Lower lobe of right lung (tissue), 2 donors: ENCODE results near the gene PRKAA1. TPM values are rescaled to one million over a fixed set of nuclear protein-coding genes. Genes with fewer than 3 reads are reported as not detected.
A peak's percentile ranks its signal among the peaks of the same experiment; 100 is the strongest.
"Not testable (repeated sequence)": the region's sequence is repeated elsewhere in the genome, so short reads cannot be mapped to it uniquely, and the experiment has no call there.

Experiments
- ATAC-seq, 2 donors: fragments of 200-7000 bp; cut with Tn5 transposase; one replicate each; pipeline ENCODE4 v1.9.1; 2020 to 2022; ENCODE audit warnings: mild to moderate bottlenecking in 2 of 2, moderate library complexity in 2 of 2
- DNase-seq: peaks from one replicate; pipeline ENCODE4 v3.0.0-alpha.2; 2020
- H3K27ac ChIP-seq: fragments of 200-600 bp; one replicate; pipeline ENCODE4 v1.8.0; 2022
- H3K27me3 ChIP-seq: fragments of 200-600 bp; one replicate; pipeline ENCODE4 v1.8.0; 2022; ENCODE audit warnings: low read depth
- H3K36me3 ChIP-seq: fragments of 200-600 bp; one replicate; pipeline ENCODE4 v1.8.0; 2022; ENCODE audit warnings: mild to moderate bottlenecking
- H3K4me1 ChIP-seq: fragments of 200-600 bp; one replicate; pipeline ENCODE4 v1.8.0; 2022
- H3K4me3 ChIP-seq: fragments of 200-600 bp; one replicate; pipeline ENCODE4 v1.8.0; 2022; ENCODE audit warnings: mild to moderate bottlenecking
- H3K9me3 ChIP-seq: fragments of 200-600 bp; one replicate; pipeline ENCODE4 v1.8.0; 2022
- intact Hi-C: fragments of 100-400 bp; cut with DNase I; formaldehyde crosslinking; loops from one replicate; pipeline ENCODE4 v1.11.0; 2022
- total RNA-seq: library from RNA; stranded (reverse); fragmentation: NEBNext Ultra II Directional; extraction: Animal tissue kit (Norgen Biotek cat#: 25700); gene quantifications from one replicate; pipeline ENCODE4 v1.2.1, GENCODE V29; 2021
- TF ChIP-seq, protein P1 (sequence below): fragments of 200-600 bp; IDR thresholded peaks from one replicate; pipeline ENCODE4 v1.8.0; 2022; ENCODE audit warnings: antibody characterized with exemption, mild to moderate bottlenecking
- donor health status: DM: no; HTN: yes; CAD: no; lungs with severe emphysema.

The PRKAA1 gene
- total RNA-seq, 1 donor from 2014 or later = 89.1 TPM

DNA sequence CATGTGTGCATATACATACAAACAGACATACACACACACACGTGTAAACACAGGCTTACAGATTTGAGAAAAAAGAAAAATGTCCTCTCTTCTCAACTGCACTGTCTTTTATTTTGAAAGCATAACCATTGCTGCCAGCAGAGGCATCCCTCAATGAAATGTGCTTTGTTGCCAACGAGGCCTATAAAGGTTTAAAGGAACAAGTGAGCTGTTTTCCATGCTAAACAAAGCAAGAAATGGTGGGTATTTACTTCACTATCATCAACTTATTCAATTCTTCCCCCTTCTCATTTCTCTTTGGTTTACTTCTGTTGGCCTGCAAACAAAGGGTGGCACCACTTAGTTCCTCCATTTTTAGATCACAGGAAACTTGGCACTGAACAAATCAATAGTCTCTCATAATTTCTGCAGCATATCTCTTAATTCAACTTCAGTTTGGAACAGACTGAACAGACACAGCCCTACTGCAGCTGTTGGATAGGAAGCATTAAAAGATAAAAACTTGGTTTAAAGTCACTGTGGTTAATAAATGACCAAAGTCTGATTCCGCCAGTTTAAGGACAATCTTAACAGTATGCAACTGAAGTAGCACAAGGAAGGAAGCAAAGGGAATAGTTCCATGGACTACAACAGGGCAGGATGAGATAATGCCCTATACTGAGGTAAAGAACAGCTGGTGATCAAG, 64.2 kb downstream of the PRKAA1 start:
- TF ChIP-seq, protein P1, sequence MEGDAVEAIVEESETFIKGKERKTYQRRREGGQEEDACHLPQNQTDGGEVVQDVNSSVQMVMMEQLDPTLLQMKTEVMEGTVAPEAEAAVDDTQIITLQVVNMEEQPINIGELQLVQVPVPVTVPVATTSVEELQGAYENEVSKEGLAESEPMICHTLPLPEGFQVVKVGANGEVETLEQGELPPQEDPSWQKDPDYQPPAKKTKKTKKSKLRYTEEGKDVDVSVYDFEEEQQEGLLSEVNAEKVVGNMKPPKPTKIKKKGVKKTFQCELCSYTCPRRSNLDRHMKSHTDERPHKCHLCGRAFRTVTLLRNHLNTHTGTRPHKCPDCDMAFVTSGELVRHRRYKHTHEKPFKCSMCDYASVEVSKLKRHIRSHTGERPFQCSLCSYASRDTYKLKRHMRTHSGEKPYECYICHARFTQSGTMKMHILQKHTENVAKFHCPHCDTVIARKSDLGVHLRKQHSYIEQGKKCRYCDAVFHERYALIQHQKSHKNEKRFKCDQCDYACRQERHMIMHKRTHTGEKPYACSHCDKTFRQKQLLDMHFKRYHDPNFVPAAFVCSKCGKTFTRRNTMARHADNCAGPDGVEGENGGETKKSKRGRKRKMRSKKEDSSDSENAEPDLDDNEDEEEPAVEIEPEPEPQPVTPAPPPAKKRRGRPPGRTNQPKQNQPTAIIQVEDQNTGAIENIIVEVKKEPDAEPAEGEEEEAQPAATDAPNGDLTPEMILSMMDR = no peak
- peak in 1 of 2 donors; percentile 32 for ATAC-seq
- H3K27ac ChIP-seq = no peak overlapping the region
- DNase-seq = no peak
- peaks cover 35% of the 10 kb centered on the region for H3K4me1 ChIP-seq
- intact Hi-C loops = no loop called here
- H3K36me3 ChIP-seq = no peaks in the 10 kb centered on the region
- no peaks in the 10 kb centered on the region for H3K27me3 ChIP-seq
- H3K9me3 ChIP-seq = no peaks in the 10 kb centered on the region
- no peak overlapping the region for H3K4me3 ChIP-seq

DNA sequence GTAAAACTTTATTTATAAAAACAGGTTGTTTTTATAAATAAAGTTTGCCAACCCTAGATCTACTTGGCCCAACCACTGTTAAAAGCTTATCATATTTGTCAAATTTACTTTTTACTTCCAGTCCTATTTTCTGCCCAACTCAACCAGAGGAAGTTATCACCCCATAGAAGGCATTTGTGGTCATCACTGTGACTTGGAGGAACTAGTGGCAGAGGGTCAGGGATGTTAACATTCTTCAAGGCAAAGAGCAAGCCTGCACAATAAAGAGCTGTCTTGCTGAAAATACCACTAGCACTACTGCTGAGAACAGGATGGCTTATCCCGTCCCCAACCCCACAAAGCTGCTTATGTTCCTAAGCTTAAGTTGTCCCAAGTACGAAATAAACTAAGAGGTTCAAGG, 64.7 kb downstream of the PRKAA1 start:
- DNase-seq (no peak), ATAC-seq (peak in 1 of 2 donors; percentile 42)
- H3K27ac ChIP-seq = no peak overlapping the region
- H3K4me1 ChIP-seq = peaks cover 35% of the 10 kb centered on the region
- no peaks in the 10 kb centered on the region for H3K27me3 ChIP-seq
- intact Hi-C loops = no loop called here
- TF ChIP-seq, protein P1 = no peak
- H3K9me3 ChIP-seq = no peaks in the 10 kb centered on the region
- H3K36me3 ChIP-seq = no peaks in the 10 kb centered on the region
- H3K4me3 ChIP-seq = no peak overlapping the region

DNA sequence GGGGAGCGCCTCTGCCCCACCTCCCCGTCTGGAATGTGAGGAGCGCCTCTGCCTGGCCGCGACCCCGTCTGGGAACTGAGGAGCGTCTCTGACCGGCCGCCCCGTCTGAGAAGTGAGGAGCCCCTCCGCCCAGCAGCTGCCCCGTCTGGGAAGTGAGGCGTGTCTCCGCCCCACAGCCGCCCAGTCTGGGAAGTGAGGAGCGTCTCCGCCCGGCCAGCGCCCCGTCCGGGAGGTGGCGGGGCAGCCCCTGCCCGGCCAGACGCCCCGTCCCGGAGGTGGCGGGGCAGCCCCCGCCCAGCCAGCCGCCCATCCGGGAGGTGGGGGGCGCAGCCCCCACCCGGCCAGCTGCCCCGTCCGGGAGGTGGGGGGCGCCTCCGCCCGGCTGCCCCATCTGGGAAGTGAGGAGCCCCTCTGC, 75.7 kb downstream of the PRKAA1 start:
- DNase-seq = peak; percentile 33
- H3K27me3 ChIP-seq, H3K4me3 ChIP-seq, H3K9me3 ChIP-seq, H3K4me1 ChIP-seq, intact Hi-C loops, H3K27ac ChIP-seq, ATAC-seq: not testable (repeated sequence)
- peaks cover 24% of the 10 kb centered on the region for H3K36me3 ChIP-seq

DNA sequence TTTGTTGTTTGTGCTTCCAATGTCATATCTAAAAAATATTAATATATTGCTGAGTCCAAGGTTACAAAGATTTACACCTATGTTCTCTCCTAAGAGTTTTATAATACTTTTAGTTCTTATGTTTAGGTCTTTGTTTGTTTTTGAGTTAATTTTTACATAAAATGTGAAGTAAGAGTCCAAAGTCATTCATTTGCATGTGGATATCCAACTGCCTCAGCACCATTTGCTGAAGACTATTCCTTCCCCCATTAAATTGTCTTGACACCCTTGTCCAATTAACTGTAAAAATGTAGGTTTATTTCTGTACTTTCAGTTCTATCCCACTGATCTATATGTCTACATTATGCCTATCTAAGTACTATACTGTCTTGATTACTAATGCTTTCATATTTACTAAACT, 78.1 kb downstream of the PRKAA1 start:
- H3K4me1 ChIP-seq = no peaks in the 10 kb centered on the region
- ATAC-seq (no peak), DNase-seq (no peak)
- peaks cover 29% of the 10 kb centered on the region for H3K36me3 ChIP-seq
- TF ChIP-seq, protein P1 = no peak
- H3K27me3 ChIP-seq = no peaks in the 10 kb centered on the region
- no peaks in the 10 kb centered on the region for H3K9me3 ChIP-seq
- intact Hi-C loops = no loop called here
- no peak overlapping the region for H3K27ac ChIP-seq
- H3K4me3 ChIP-seq = no peak overlapping the region

DNA sequence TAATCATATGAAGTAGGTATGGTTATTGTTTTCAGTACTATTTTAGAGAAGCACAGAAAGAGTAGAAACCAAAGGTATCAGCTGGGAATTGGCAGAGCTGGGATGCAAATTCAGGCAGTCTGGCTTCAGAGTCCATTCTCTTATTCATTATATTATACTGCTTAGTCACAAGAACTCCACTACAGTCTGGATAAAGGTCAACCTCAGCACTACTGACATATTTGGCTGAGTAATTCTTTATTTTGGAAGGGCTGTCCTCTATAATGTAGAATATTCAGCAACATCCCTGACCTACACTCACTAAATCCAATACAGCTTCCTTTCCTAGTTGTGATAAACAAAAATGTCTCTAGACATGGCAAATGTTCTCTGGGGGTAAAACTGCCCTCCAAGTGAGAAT, 80.9 kb downstream of the PRKAA1 start:
- Histone ChIP-seq H3K27me3 (no peaks in the 10 kb centered on the region), H3K36me3 (peaks cover 19% of the 10 kb centered on the region), H3K4me3 (no peak overlapping the region), H3K9me3 (no peaks in the 10 kb centered on the region), H3K4me1 (no peaks in the 10 kb centered on the region), H3K27ac (no peak overlapping the region)
- no peak for DNase-seq
- ATAC-seq = no peak
- intact Hi-C loops = no loop called here
- TF ChIP-seq, protein P1 = no peak

DNA sequence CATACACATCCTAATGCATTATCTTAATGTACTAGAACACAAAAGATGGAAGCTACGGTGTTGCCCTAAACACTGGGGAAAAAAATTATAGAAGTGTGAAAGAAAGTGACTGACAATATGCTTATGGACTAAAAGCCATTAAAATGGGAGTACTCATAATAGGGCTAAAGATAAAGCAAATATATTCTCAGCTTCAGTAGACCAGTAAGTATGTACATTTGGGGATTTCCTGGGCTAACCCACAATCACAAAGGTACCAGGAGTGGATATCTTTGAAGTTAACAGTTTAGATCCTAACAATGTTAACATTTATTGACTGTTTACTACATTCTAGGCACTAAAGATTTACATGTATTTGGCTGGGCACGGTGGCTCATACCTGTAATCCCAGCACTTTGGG, 81.6 kb downstream of the PRKAA1 start:
- DNase-seq (no peak), ATAC-seq (no peak)
- H3K4me1 ChIP-seq = no peaks in the 10 kb centered on the region
- no peak overlapping the region for H3K4me3 ChIP-seq
- intact Hi-C loops = no loop called here
- H3K27me3 ChIP-seq = no peaks in the 10 kb centered on the region
- no peaks in the 10 kb centered on the region for H3K9me3 ChIP-seq
- TF ChIP-seq, protein P1 = no peak
- no peak overlapping the region for H3K27ac ChIP-seq
- peaks cover 19% of the 10 kb centered on the region for H3K36me3 ChIP-seq
